HUES48 (cell line): ENCODE data around the gene TMED1.
"Not testable (repeated sequence)": the region's sequence is repeated elsewhere in the genome, so short reads cannot be mapped to it uniquely, and the experiment has no call there.

ENCODE experiments used
- H3K27ac ChIP-seq: one replicate; pipeline ENCODE4 v1.7.0; 2013; ENCODE audit warnings: low read depth, low read length, inconsistent platforms
- H3K27me3 ChIP-seq: 2 replicates; pipeline ENCODE4 v1.6.1; 2013; ENCODE audit warnings: mild to moderate bottlenecking, low read length; ENCODE audit not compliant: control insufficient read depth, insufficient read depth
- H3K36me3 ChIP-seq: 2 replicates; pipeline ENCODE4 v1.6.1; 2013; ENCODE audit warnings: low read length; ENCODE audit not compliant: control insufficient read depth, insufficient read depth
- H3K4me1 ChIP-seq: 2 replicates; pipeline ENCODE4 v1.6.1; 2013; ENCODE audit warnings: mild to moderate bottlenecking, low read length; ENCODE audit not compliant: control insufficient read depth, insufficient read depth
- H3K4me3 ChIP-seq: 2 replicates; pipeline ENCODE4 v1.5.1; 2013; ENCODE audit warnings: mild to moderate bottlenecking, low read depth, low read length
- H3K9ac ChIP-seq: 2 replicates; pipeline ENCODE4 v1.6.1; 2013; ENCODE audit warnings: mild to moderate bottlenecking, low read depth, low read length, moderate library complexity
- H3K9me3 ChIP-seq: 2 replicates; pipeline ENCODE4 v1.6.1; 2013; ENCODE audit warnings: low read length; ENCODE audit not compliant: control insufficient read depth, insufficient read depth

TMED1 gene

DNA sequence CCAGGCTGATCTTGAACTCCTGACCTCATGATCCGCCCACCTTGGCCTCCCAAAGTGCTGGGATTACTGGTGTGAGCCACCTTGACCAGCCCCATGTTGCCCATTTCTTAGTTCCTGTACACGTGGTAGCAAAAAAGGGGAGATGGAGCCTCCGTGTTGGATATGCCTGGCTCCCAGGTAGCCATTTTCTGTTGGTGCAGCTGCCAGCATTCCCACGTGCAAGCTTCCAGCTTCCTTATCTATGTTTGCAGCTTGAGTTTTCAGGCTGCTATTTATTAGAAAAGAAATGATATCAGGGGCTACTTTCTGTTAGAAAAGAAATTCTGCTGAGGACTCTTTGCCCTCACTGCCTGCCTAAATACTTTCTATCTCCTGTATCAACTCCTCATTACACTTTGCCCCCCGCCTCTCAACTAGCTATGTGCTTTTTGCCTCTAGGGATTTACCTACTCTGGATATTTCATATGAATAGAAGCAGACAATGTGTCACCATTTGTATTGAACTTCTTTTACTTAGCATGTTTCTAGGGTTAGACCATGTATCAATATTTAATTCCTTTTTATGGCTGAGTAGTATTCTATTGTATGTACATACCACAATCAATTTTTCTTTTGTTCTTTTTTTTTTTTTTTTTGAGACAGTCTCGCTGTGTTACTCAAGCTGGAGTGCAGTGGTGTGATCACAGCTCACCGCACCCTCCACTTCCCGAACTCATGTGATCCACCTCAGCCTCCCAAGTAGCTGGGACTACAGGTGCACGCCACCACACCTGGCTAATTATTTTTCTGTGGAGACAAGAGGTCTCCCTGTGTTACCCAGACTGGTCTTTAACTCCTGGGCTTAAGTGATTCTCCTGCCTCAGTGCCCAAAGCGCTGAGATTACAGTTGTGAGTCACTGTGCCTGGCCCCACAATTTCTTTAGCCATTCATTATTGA, 3.4 kb upstream of the TMED1 start:
- Histone ChIP-seq H3K27ac (no peak overlapping the region), H3K36me3 (no peaks in the 10 kb centered on the region), H3K9ac (no peak overlapping the region), H3K4me1 (no peaks in the 10 kb centered on the region), H3K9me3 (peaks cover 7% of the 10 kb centered on the region), H3K4me3 (no peak overlapping the region), H3K27me3 (no peaks in the 10 kb centered on the region)

DNA sequence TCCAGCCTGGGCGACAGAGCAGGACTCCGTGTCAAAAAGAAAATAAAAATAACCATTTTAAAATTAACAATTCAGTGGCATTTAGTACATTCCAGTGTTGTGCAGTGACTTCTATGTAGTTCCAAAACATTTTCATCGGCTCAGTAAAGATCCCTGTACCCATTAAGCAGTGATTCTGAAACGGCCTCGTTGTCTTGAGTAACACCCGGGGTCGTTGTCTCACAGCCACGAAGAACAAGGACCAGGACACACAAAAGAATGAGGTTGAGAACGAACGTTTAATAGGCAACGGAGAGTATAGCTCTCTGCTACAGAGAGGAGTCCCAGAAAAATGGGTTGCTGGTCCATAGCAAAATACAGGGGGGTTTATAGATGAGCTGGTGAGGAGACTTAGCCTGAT, 2.4 kb upstream of the TMED1 start:
- no peaks in the 10 kb centered on the region for H3K27me3 ChIP-seq
- peaks cover 7% of the 10 kb centered on the region for H3K9me3 ChIP-seq
- H3K36me3 ChIP-seq = peaks cover 7% of the 10 kb centered on the region
- H3K9ac ChIP-seq = no peak overlapping the region
- H3K27ac ChIP-seq = no peak overlapping the region
- no peak overlapping the region for H3K4me3 ChIP-seq
- no peaks in the 10 kb centered on the region for H3K4me1 ChIP-seq

DNA sequence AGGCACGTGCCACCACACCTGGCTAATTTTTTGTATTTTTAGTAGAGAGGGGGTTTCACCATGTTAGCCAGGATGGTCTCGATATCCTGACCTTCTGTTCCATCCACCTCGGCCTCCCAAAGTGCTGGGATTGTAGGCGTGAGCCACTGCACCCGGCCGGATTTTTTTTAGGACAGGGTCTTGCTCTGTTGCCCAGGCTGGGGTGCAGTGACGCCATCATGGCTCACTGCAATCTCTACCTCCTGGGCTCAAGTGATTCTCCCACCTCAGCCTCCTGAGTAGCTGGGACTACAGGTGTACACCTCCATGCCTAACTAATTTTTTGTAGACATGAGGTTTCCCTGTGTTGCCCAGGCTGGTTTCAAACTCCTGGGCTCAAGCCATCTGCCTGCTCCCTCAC, 1.6 kb upstream of the TMED1 start:
- H3K9me3 ChIP-seq, H3K9ac ChIP-seq, H3K4me3 ChIP-seq, H3K4me1 ChIP-seq, H3K27ac ChIP-seq, H3K27me3 ChIP-seq: not testable (repeated sequence)
- H3K36me3 ChIP-seq = peaks cover 14% of the 10 kb centered on the region

DNA sequence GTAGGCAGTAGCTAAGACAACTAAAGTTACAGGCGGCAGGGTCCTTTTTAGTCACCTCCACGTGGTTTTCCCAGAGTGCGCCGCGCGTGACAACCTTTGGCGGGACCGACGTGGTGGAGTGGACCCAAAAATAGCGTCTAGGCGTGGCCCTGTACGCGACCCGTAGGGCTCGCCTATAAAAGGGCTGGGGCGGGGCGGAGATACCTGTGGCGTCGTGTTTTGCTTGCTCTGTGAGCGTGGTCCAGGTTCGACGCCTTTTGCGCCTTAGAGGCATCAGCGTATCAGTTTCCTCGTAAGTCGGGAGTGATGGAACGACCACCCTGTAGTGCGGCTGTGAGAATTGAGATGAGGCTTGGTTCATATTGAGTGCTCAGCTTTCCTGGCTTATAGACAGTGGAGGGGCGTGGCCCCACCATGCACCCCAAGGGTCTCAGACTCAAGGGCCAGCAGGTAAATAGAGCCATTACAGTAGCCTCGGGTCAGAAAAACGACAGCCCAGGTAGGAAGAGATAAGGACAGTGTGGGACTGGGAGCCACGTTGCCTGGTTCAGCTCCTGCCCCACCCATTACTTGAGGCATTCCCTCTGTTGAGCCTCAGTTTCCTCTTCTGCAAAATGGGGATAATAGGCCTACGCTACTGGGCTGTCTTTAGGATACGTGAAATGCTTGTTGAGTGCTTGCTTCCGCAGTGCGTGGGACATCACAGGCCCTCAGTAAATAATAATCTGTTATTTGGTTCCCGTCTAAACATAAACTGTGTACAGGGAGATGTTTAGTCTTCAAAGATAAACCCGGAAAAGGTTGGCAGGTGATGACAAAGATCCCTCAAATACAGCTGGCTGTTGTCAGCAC, 693 bp upstream of the TMED1 start:
- H3K36me3 ChIP-seq = peaks cover 23% of the 10 kb centered on the region
- H3K27me3 ChIP-seq = no peaks in the 10 kb centered on the region
- no peaks in the 10 kb centered on the region for H3K4me1 ChIP-seq
- peaks cover 7% of the 10 kb centered on the region for H3K9me3 ChIP-seq
- H3K9ac ChIP-seq = peak overlapping the region; percentile 91
- H3K4me3 ChIP-seq = peak overlapping the region; percentile 75
- peak overlapping the region; percentile 100 for H3K27ac ChIP-seq

DNA sequence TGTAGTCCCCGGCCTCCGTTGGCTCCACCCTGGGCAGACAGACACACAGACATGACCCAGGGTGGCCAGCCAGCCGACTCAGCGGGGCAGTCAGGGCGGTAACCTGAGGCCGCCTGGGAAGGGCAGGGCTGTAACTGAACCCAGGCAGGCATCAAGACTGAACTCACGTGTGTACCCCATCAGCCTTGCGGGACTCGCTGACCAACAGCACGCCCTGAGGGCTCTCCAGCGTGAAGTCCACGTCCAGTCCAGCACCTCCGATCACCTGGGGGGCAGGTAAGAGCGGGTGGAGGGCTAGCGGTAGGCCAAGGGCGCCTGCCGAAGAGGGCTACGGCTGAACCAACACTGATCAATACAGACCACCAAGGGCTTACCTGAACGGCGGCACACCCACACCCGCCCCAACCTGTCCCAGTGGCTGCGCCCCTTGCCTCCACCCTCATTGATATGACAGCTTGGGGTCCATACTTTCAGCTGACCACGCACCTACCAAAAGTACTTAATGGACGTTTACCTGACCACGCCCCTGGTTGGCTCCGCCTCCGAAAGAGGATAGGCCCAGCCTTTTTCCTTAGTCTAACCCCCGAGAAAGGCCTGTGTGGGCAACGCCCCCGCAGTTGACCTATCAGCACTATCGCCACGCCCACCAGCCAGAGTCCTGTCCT, 791 bp downstream of the TMED1 start:
- Histone ChIP-seq H3K27me3 (no peaks in the 10 kb centered on the region), H3K4me3 (peak overlapping the region; percentile 58), H3K27ac (peak overlapping the region; percentile 23), H3K4me1 (no peaks in the 10 kb centered on the region), H3K9me3 (peaks cover 7% of the 10 kb centered on the region), H3K9ac (no peak overlapping the region; the same call in 1 of the 2 replicates), H3K36me3 (peaks cover 28% of the 10 kb centered on the region)

DNA sequence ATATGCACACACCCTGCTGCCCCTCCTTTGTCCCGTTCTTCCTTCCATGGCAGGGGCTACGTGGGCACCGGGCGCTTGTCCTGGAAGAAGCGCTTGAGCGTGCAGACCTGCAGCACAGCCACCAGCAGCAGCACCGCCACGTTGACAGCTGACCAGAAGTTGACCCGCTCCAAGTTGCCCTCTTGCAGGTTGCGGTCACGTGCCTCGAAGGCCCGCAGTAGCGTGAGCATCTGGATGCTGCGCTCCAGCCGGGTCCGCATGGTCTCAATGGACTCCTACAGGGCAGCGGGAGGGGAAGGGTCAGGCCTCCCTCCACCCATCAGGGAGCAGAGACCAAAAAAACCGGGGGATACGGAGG, 3.1 kb downstream of the TMED1 start:
- H3K9me3 ChIP-seq = peaks cover 7% of the 10 kb centered on the region
- no peaks in the 10 kb centered on the region for H3K4me1 ChIP-seq
- no peak overlapping the region for H3K4me3 ChIP-seq
- no peak overlapping the region for H3K27ac ChIP-seq
- H3K36me3 ChIP-seq = peaks cover 36% of the 10 kb centered on the region
- H3K9ac ChIP-seq = no peak overlapping the region
- no peaks in the 10 kb centered on the region for H3K27me3 ChIP-seq

DNA sequence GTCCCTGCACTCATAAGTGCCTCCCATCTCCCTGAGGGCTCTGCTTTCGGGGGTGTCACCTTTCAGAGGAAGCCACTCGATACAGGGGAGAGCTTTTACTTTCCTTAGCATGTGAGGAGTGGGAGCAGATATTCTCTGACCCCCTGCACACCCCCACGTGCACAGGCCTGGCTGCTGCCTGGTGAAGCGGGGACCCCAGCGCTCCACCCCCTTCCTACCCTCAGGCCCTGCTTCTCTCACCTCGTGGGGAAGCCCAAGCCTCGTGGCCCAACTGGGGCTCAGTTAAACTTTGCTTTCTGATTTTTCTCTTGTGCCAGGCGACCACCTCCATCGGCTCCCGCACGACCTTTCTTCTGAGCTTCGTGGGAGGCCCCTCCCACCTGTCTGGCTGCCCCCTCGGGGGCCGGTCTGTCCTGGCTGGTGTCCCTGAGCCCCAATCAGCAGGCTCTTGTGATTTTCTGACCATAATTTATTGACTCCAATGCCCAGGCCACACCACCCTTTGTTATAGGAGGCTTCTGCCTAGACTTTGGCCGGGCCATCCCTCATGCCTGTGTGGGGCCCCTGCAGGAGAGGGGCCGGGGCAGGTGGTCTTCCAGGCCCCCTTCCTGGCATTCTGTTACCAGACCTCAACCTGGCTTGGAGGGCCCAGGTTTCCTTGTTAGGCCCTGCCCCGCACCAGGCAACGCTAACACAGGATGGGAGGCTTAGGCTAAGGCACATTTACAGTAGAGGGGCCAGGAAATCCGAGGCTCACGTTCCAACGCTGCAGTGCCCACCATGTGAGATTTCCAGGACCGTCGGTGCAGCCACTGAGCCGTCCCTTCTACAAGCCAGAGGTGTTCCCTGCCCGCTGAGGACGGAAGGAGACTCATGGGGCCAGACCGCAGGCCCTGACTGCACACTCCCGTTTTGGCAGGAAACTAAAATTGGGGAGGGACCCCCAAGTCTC, 3.7 kb downstream of the TMED1 start:
- Histone ChIP-seq H3K9me3 (peaks cover 7% of the 10 kb centered on the region), H3K36me3 (peaks cover 36% of the 10 kb centered on the region), H3K4me3 (no peak overlapping the region), H3K27me3 (no peaks in the 10 kb centered on the region), H3K9ac (no peak overlapping the region), H3K27ac (no peak overlapping the region), H3K4me1 (no peaks in the 10 kb centered on the region)

DNA sequence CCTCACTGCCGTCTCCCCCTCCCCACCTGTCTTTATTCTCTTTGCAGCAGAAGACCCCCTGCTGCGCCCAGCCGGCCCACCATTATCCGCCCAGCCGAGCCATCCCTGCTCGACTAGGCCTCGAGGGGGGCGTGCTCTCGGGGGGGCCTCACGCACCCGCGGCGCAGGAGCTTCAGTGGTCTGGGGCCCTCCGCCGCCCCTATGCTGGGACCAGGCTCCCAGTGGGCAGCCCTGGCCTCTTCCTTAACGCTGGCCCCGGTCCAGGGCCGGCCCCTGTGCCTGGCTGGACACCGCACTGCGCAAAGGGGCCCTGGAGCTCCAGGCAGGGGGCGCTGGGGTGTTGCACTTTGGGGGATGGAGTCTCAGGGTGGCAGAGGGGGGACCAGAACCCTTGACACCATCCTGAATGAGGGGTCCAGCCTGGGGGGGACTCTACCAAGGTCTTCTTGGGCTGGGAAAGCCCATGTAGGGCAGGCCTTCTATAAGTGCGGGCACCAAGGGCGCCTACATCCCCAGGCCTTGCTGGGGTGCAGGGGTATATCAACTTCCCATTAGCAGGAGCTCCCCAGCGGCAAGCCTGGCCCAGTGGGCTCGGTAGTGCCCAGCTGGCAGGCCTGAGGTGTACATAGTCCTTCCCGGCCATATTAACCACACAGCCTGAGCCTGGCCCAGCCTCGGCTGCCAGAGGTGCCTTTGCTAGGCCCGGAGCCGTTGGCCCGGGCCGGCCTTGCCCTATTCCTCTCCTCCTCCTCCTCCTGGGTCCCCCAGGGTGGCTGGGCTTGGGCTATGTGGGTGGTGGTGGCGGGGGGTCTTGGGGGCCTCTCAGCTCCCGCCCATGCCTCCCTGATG, 4.9 kb downstream of the TMED1 start:
- peaks cover 46% of the 10 kb centered on the region for H3K36me3 ChIP-seq
- H3K9ac ChIP-seq = no peak overlapping the region
- H3K4me3 ChIP-seq = no peak overlapping the region
- no peaks in the 10 kb centered on the region for H3K4me1 ChIP-seq
- H3K9me3 ChIP-seq = no peaks in the 10 kb centered on the region
- no peaks in the 10 kb centered on the region for H3K27me3 ChIP-seq
- H3K27ac ChIP-seq = no peak overlapping the region

DNA sequence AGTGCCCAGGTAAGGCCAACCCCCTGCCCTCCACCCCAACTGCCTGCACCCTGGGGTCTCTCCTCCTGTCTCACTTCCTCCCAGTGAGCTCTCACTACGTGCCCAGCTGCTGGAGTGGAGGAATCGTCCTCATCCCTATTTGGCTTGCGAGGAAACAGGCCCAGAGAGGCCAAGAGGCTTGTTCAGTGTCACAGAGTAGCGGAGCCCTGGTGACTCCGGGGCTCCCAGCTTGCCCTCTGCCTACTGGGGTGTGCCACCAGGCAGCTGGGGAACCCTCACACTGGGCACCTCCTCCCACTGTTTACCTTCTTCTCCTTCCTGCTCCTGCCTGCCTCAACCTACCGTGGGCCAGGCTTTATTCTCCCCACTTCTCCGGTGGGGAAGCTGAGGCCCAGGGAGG, 5.6 kb downstream of the TMED1 start:
- Histone ChIP-seq H3K9me3 (no peaks in the 10 kb centered on the region), H3K27ac (no peak overlapping the region), H3K4me3 (no peak overlapping the region), H3K4me1 (no peaks in the 10 kb centered on the region), H3K9ac (no peak overlapping the region), H3K36me3 (peaks cover 52% of the 10 kb centered on the region), H3K27me3 (no peaks in the 10 kb centered on the region)
